ENCODE data around the gene GPC3.

Gene GPC3

GRCh38 chrX:133933316-133933715 is 52.1 kb downstream of the GPC3 start:
- DNase-seq (ENCODE audit: extremely low read depth in 1 of 2, low read depth in 1 of 2) = no peak

GRCh38 chrX:133929836-133930464 is 55.4 kb downstream of the GPC3 start:
- DNase-seq (ENCODE audit: extremely low read depth in 1 of 2, low read depth in 1 of 2) = no peak

- no peak for DNase-seq (ENCODE audit: extremely low read depth in 1 of 2, low read depth in 1 of 2)
Measured at GRCh38 chrX:133928365-133928764, 57.0 kb downstream of the GPC3 start.

GRCh38 chrX:133926809-133927208 is 58.6 kb downstream of the GPC3 start:
- no peak for DNase-seq (ENCODE audit: extremely low read depth in 1 of 2, low read depth in 1 of 2)

GRCh38 chrX:133926099-133926498 is 59.3 kb downstream of the GPC3 start:
- no peak for DNase-seq (ENCODE audit: extremely low read depth in 1 of 2, low read depth in 1 of 2)

- DNase-seq (ENCODE audit: extremely low read depth in 1 of 2, low read depth in 1 of 2) = no peak
Measured at GRCh38 chrX:133924548-133924947, 60.8 kb downstream of the GPC3 start.

- no peak for DNase-seq (ENCODE audit: extremely low read depth in 1 of 2, low read depth in 1 of 2)
Measured at GRCh38 chrX:133923548-133923947, 61.8 kb downstream of the GPC3 start.

GRCh38 chrX:133923113-133923512 is 62.3 kb downstream of the GPC3 start:
- DNase-seq (ENCODE audit: extremely low read depth in 1 of 2, low read depth in 1 of 2) = no peak

- no peak for DNase-seq (ENCODE audit: extremely low read depth in 1 of 2, low read depth in 1 of 2)
Measured at GRCh38 chrX:133922390-133922771, 63.0 kb downstream of the GPC3 start.

GRCh38 chrX:133921764-133922389 is 63.5 kb downstream of the GPC3 start:
- peak in 1 of 2 donors; percentile 8 for DNase-seq (ENCODE audit: extremely low read depth in 1 of 2, low read depth in 1 of 2)

GRCh38 chrX:133921086-133921485 is 64.3 kb downstream of the GPC3 start:
- no peak for DNase-seq (ENCODE audit: extremely low read depth in 1 of 2, low read depth in 1 of 2)

GRCh38 chrX:133918361-133918771 is 67.0 kb downstream of the GPC3 start:
- DNase-seq (ENCODE audit: extremely low read depth in 1 of 2, low read depth in 1 of 2) = no peak

GRCh38 chrX:133916984-133917722 is 68.2 kb downstream of the GPC3 start:
- no peak for DNase-seq (ENCODE audit: extremely low read depth in 1 of 2, low read depth in 1 of 2)

- DNase-seq (ENCODE audit: extremely low read depth in 1 of 2, low read depth in 1 of 2) = no peak
Measured at GRCh38 chrX:133913658-133914388, 71.6 kb downstream of the GPC3 start.

GRCh38 chrX:133913009-133913408 is 72.4 kb downstream of the GPC3 start:
- no peak for DNase-seq (ENCODE audit: extremely low read depth in 1 of 2, low read depth in 1 of 2)

GRCh38 chrX:133911825-133912495 is 73.4 kb downstream of the GPC3 start:
- DNase-seq (ENCODE audit: extremely low read depth in 1 of 2, low read depth in 1 of 2) = no peak

- DNase-seq (ENCODE audit: extremely low read depth in 1 of 2, low read depth in 1 of 2) = no peak
Measured at GRCh38 chrX:133910539-133910938, 74.9 kb downstream of the GPC3 start.

GRCh38 chrX:133909888-133910287 is 75.5 kb downstream of the GPC3 start:
- DNase-seq (ENCODE audit: extremely low read depth in 1 of 2, low read depth in 1 of 2) = no peak

- no peak for DNase-seq (ENCODE audit: extremely low read depth in 1 of 2, low read depth in 1 of 2)
Measured at GRCh38 chrX:133908223-133908955, 77.0 kb downstream of the GPC3 start.

- no peak for DNase-seq (ENCODE audit: extremely low read depth in 1 of 2, low read depth in 1 of 2)
Measured at GRCh38 chrX:133907606-133908005, 77.8 kb downstream of the GPC3 start.

All from stimulated activated CD8-positive, alpha-beta memory T cell treated with anti-CD3 and anti-CD28 coated beads, Interleukin-7, amount 100 ng/mL, for 48 hours (primary cell).